NB4 (cell line): ENCODE measurements around the gene ATP10A.

Experiments used
- CTCF ChIP-seq: IDR thresholded peaks from one replicate; pipeline ENCODE4 v1.5.1; 2012; ENCODE audit warnings: low read depth, low read length
- POLR2A ChIP-seq: IDR thresholded peaks from 2 replicates; pipeline ENCODE4 v1.6.1; 2011; ENCODE audit warnings: mild to moderate bottlenecking; ENCODE audit not compliant: insufficient read length; ENCODE audit errors: extremely low read depth

GRCh38 chr15:25882466-25882865 lies 19.3 kb upstream of the ATP10A start:
- TF ChIP-seq CTCF = no peak
- TF ChIP-seq POLR2A = no peak
